Body of pancreas (tissue), 4 donors: ENCODE measurements around the gene SYNPO2.

Experiments
- CTCF ChIP-seq, 7 experiments: fragments of 450-650 bp in 4 of 7; fragments of 200-600 bp in 3 of 7; sonication (generic) in 3 of 7; IDR thresholded peaks; one replicate each; pipeline ENCODE4 v1.5.1; 2016 to 2019; ENCODE audit warnings: antibody characterized with exemption in 7 of 7
- POLR2A ChIP-seq, 3 donors: fragments of 450-650 bp; IDR thresholded peaks; one replicate each; pipeline ENCODE4 v1.6.1; 2016; ENCODE audit warnings: antibody characterized with exemption in 3 of 3, mild to moderate bottlenecking in 2 of 3

GRCh38 chr4:119082661-119083060 lies 194.0 kb downstream of the SYNPO2 start:
- no peak for TF ChIP-seq POLR2A (IDR thresholded peaks at IDR 0.05)
- TF ChIP-seq CTCF (IDR thresholded peaks at IDR 0.05): no peak
